ENCODE measurements around the gene TMEM235.

GRCh38 chr17:78265121-78265520, 33.7 kb downstream of the TMEM235 start:
- TF ChIP-seq POLR2A (IDR thresholded peaks at IDR 0.05) (no peak), CTCF (IDR thresholded peaks at IDR 0.05) (no peak)
